OCI-LY3 (cell line): ENCODE measurements around the gene C1orf141.
A peak's percentile ranks its signal among the peaks of the same experiment; 100 is the strongest.

Source experiments
- H2AFZ ChIP-seq: fragments of 200-600, 300-600 bp; shearing (Covaris generic); 2 replicates; pipeline ENCODE4 v1.6.0; 2014; ENCODE audit warnings: antibody characterized with exemption, low read depth, low read length
- H3K27ac ChIP-seq: fragments of 200-600, 300-600 bp; sonication (generic); 2 replicates; pipeline ENCODE4 v1.5.1; 2014; ENCODE audit warnings: mild to moderate bottlenecking, low read length, moderate library complexity, mixed read lengths
- H3K27me3 ChIP-seq: fragments of 200-600, 300-600 bp; sonication (generic); 2 replicates; pipeline ENCODE4 v1.6.1; 2014; ENCODE audit warnings: low read depth, low read length, mixed read lengths
- H3K36me3 ChIP-seq: fragments of 200-600, 300-600 bp; sonication (generic); replicated peaks from 2 replicates; pipeline ENCODE3; 2014; ENCODE audit warnings: low read depth, low read length, mixed read lengths
- H3K4me1 ChIP-seq: fragments of 300-600, 200-600 bp; sonication (generic); 2 replicates; pipeline ENCODE4 v1.6.1; 2014; ENCODE audit warnings: low read length, mixed read lengths
- H3K4me2 ChIP-seq: fragments of 200-600, 300-600 bp; sonication (generic); 2 replicates; pipeline ENCODE4 v1.6.1; 2014; ENCODE audit warnings: low read length, mixed read lengths
- H3K4me3 ChIP-seq: fragments of 300-600, 200-600 bp; sonication (generic); 2 replicates; pipeline ENCODE4 v1.5.1; 2014; ENCODE audit warnings: antibody characterized with exemption, mild to moderate bottlenecking, low read length, moderate library complexity
- H3K79me2 ChIP-seq: fragments of 300-600, 200-600 bp; shearing (Covaris generic); 2 replicates; pipeline ENCODE4 v1.6.1; 2014; ENCODE audit warnings: mild to moderate bottlenecking, low read length, mixed read lengths
- H3K9ac ChIP-seq: fragments of 300-600, 200-600 bp; shearing (Covaris generic); 2 replicates; pipeline ENCODE4 v1.6.0; 2014; ENCODE audit warnings: mild to moderate bottlenecking, low read length, moderate library complexity
- H3K9me3 ChIP-seq: fragments of 200-600, 300-600 bp; shearing (Covaris generic); 2 replicates; pipeline ENCODE4 v1.6.1; 2014; ENCODE audit warnings: low read length, mixed read lengths; ENCODE audit not compliant: insufficient read depth
- H4K20me1 ChIP-seq: fragments of 200-600, 300-600 bp; sonication (generic); 2 replicates; pipeline ENCODE4 v1.6.1; 2016; ENCODE audit warnings: low read length, mixed read lengths; ENCODE audit not compliant: insufficient read depth
- CTCF ChIP-seq: fragments of 200-600, 300-600 bp; sonication (generic); IDR thresholded peaks from 2 replicates; pipeline ENCODE4 v1.5.1; 2014; ENCODE audit warnings: antibody characterized with exemption, low read length, low read depth
- EZH2phosphoT487 ChIP-seq: fragments of 200-600 bp; shearing (Covaris generic); IDR thresholded peaks from 2 replicates; pipeline ENCODE4 v1.6.1; 2018; ENCODE audit warnings: antibody characterized with exemption, mixed run types, low read depth

Gene C1orf141

DNA sequence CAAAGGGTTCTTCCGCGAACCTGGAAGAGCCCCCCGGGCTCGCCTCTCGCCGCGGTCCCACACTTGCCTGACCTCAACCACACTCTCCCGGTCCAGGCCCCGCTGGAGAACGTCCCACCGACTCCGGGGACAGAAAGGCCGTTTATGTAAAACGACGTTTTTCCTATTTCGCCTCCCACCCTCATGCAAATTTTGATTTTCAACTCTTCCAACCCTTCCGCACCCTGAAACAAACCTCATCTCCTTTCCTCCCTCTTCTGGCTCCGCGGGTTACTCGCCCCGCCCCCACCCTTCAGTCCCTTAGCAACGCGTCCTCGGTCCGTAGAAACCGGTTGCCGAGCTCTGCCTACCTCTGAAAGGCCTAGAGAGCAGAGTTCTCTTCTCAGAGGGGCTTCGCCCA lies at the start of gene C1orf141:
Gene C1orf141 (minus strand): TSS at position 276 of the 400 bp plus-strand sequence. CDS start 7,730 bp downstream, outside the sequence.
- H3K4me2 ChIP-seq: peak within 1 kb of the TSS; percentile 75
- H3K27me3 ChIP-seq: no peaks in the 10 kb centered on the region
- no peaks in the 10 kb centered on the region for H3K36me3 ChIP-seq
- H3K4me3 ChIP-seq: peak within 1 kb of the TSS; percentile 67
- H3K27ac ChIP-seq: no peak within 1 kb of the TSS
- no peaks in the 10 kb centered on the region for H4K20me1 ChIP-seq
- no peaks in the 10 kb centered on the region for H3K79me2 ChIP-seq
- H3K9ac ChIP-seq: no peak within 1 kb of the TSS; the same call in 1 of the 2 replicates
- TF ChIP-seq CTCF: no peak
- no peak for TF ChIP-seq EZH2phosphoT487
- H3K9me3 ChIP-seq: no peaks in the 10 kb centered on the region
- H2AFZ ChIP-seq: peak within 1 kb of the TSS; percentile 81; the same call in 1 of the 2 replicates
- peaks cover 26% of the 10 kb centered on the region for H3K4me1 ChIP-seq

- no peak overlapping the region for H3K4me3 ChIP-seq
- no peak overlapping the region for H3K27ac ChIP-seq
- no peaks in the 10 kb centered on the region for H4K20me1 ChIP-seq
- no peak overlapping the region for H2AFZ ChIP-seq
- H3K4me2 ChIP-seq: no peak overlapping the region
- no peaks in the 10 kb centered on the region for H3K27me3 ChIP-seq
- no peaks in the 10 kb centered on the region for H3K36me3 ChIP-seq
- TF ChIP-seq EZH2phosphoT487 (no peak), CTCF (no peak)
- peaks cover 9% of the 10 kb centered on the region for H3K4me1 ChIP-seq
- H3K79me2 ChIP-seq: no peaks in the 10 kb centered on the region
- H3K9ac ChIP-seq: no peak overlapping the region
- H3K9me3 ChIP-seq: no peaks in the 10 kb centered on the region
Observed at GRCh38 chr1:67175530-67176087, 40.8 kb upstream of the C1orf141 start.

DNA sequence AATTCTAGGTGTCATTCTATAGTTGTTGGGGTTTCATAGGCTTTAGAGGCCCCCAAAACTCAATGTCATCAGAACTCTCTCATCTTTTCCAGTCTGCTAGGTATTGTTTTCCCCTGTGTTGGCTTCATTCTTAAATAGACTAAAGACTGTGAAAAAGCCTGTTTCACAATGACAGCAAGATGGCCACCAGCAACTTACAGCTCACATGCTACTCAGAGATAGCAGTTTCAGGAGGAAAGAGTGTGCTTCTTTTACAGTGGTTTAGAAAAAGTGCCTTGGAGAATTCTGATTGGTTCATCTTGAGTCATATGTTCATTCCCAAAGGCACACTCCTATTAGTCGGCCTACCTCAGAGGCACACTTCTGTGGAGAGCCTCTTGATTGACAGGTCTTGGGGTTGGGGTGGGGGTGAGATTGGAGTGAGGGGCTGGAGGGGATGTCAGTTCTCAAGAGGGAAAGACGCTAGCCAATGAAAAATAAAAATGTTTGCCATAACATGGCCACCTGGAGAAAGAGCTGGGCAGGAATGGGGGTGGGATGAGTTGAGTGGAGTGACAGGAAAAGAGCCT lies 40.0 kb upstream of the C1orf141 start:
- H3K36me3 ChIP-seq: no peaks in the 10 kb centered on the region
- no peaks in the 10 kb centered on the region for H4K20me1 ChIP-seq
- H3K27me3 ChIP-seq: no peaks in the 10 kb centered on the region
- H3K79me2 ChIP-seq: no peaks in the 10 kb centered on the region
- TF ChIP-seq EZH2phosphoT487 (no peak), CTCF (no peak)
- no peak overlapping the region for H3K4me3 ChIP-seq
- H3K4me2 ChIP-seq: no peak overlapping the region
- H2AFZ ChIP-seq: no peak overlapping the region
- H3K9me3 ChIP-seq: no peaks in the 10 kb centered on the region
- peaks cover 9% of the 10 kb centered on the region for H3K4me1 ChIP-seq
- H3K27ac ChIP-seq: no peak overlapping the region
- H3K9ac ChIP-seq: no peak overlapping the region

- Histone ChIP-seq H3K27me3 (no peaks in the 10 kb centered on the region), H3K36me3 (no peaks in the 10 kb centered on the region), H3K9me3 (no peaks in the 10 kb centered on the region), H2AFZ (no peak overlapping the region), H3K4me1 (peaks cover 16% of the 10 kb centered on the region), H3K27ac (no peak overlapping the region), H3K4me2 (no peak overlapping the region), H3K9ac (no peak overlapping the region), H3K4me3 (no peak overlapping the region), H3K79me2 (no peaks in the 10 kb centered on the region), H4K20me1 (no peaks in the 10 kb centered on the region)
- TF ChIP-seq CTCF (no peak), EZH2phosphoT487 (no peak)
Observed at GRCh38 chr1:67173988-67174387, 39.2 kb upstream of the C1orf141 start.
